HG02870 (cell line): ENCODE results near the gene DHDDS.
"Not testable (repeated sequence)": the region's sequence is repeated elsewhere in the genome, so short reads cannot be mapped to it uniquely, and the experiment has no call there.

Experiments
- ATAC-seq: cut with Tn5 transposase; IDR thresholded peaks from one replicate; pipeline ENCODE4 v1.9.1; 2021; ENCODE audit warnings: mild to moderate bottlenecking, moderate library complexity; ENCODE audit not compliant: unreplicated experiment

DHDDS gene

GRCh38 chr1:26431979-26432695, at the start of gene DHDDS:
DHDDS (plus strand) TSS chr1:26432321; CDS start chr1:26432946, 625 bp downstream.
- ATAC-seq = peak; percentile 92

GRCh38 chr1:26384076-26384475, 48.0 kb upstream of the DHDDS start:
- no peak for ATAC-seq

GRCh38 chr1:26385063-26385462, 47.1 kb upstream of the DHDDS start:
- not testable (repeated sequence) for ATAC-seq

- ATAC-seq = no peak
Observed at GRCh38 chr1:26387447-26387846, 44.7 kb upstream of the DHDDS start.

GRCh38 chr1:26388791-26389445, 43.2 kb upstream of the DHDDS start:
- ATAC-seq = no peak

- ATAC-seq = no peak
Observed at GRCh38 chr1:26389604-26390247, 42.4 kb upstream of the DHDDS start.

GRCh38 chr1:26391450-26391849, 40.7 kb upstream of the DHDDS start:
- ATAC-seq = no peak

GRCh38 chr1:26395754-26396153, 36.4 kb upstream of the DHDDS start:
- no peak for ATAC-seq

GRCh38 chr1:26399034-26399433, 33.1 kb upstream of the DHDDS start:
- ATAC-seq = no peak

GRCh38 chr1:26401891-26402290, 30.2 kb upstream of the DHDDS start:
- no peak for ATAC-seq

GRCh38 chr1:26403656-26404055, 28.5 kb upstream of the DHDDS start:
- ATAC-seq = no peak

- no peak for ATAC-seq
Observed at GRCh38 chr1:26404641-26405040, 27.5 kb upstream of the DHDDS start.

GRCh38 chr1:26405281-26405915, 26.7 kb upstream of the DHDDS start:
- ATAC-seq = no peak

GRCh38 chr1:26408604-26409003, 23.5 kb upstream of the DHDDS start:
- no peak for ATAC-seq

- no peak for ATAC-seq
Observed at GRCh38 chr1:26409191-26409807, 22.8 kb upstream of the DHDDS start.

- no peak for ATAC-seq
Observed at GRCh38 chr1:26410706-26411623, 21.2 kb upstream of the DHDDS start, which contains the start of gene LIN28A. LIN28A (plus strand) TSS chr1:26410817; CDS start chr1:26410892, 75 bp downstream.

GRCh38 chr1:26411624-26412074, 20.5 kb upstream of the DHDDS start:
- ATAC-seq = no peak

GRCh38 chr1:26412180-26412840, 19.8 kb upstream of the DHDDS start:
- ATAC-seq = no peak

GRCh38 chr1:26413031-26413430, 19.1 kb upstream of the DHDDS start:
- ATAC-seq = no peak
